Epidermal melanocyte (primary cell): ENCODE measurements around the gene MDN1.
"Not testable (repeated sequence)": the region's sequence is repeated elsewhere in the genome, so short reads cannot be mapped to it uniquely, and the experiment has no call there.

Experiments used
- DNase-seq: peaks from one replicate; pipeline ENCODE4 v3.0.0; 2011; ENCODE audit warnings: low spot score; ENCODE audit not compliant: insufficient read length

Gene MDN1

DNA sequence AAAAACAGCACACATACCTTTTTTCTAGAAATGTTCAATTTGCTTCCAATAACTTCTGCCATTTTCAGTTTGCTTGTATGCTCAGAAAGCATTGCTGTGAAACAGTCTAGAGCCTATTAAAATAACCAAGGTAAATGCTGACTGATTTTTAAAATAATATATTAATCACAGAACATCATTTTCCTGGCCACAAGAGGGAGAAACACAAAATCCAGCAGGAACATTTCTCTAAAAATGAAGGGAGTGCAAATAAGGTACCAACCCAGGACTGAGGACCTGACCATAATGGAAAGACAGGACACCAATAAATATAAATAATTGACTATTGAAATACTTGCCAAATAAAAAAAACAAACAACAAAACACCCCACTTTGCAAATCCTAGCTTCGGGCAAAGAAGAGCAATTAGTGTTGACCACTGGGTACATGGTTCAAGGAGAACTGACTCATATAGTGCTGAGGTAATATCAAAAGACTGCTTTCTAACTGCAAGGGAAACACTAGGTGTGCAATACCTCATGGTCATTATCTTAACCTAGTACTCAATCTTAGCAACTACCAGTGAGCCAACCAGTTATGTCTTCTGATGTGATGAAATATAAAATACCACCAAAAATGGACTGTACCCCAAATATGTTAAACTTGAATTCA, 42.9 kb downstream of the MDN1 start:
- DNase-seq = no peak

DNA sequence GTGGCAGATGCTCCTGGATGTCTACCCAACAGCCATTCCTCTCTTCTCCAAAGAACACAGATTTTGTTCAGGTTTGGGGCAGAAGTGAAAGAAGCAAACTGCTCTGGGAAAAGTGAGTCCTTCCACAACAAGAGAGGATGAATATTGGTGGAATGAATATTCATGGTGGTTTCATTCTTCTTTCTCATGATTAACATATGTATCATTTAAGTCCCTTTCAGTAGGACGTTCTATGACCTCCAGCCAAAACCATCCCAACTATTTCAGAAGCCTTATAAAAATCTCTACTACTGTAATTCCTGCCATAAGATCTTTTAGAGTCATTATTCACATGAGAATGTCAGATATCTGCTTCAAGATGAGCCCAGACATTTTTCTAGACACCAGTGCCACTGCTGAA, 44.4 kb downstream of the MDN1 start:
- DNase-seq = no peak

GRCh38 chr6:89769572-89769971, 50.0 kb downstream of the MDN1 start:
- no peak for DNase-seq

DNA sequence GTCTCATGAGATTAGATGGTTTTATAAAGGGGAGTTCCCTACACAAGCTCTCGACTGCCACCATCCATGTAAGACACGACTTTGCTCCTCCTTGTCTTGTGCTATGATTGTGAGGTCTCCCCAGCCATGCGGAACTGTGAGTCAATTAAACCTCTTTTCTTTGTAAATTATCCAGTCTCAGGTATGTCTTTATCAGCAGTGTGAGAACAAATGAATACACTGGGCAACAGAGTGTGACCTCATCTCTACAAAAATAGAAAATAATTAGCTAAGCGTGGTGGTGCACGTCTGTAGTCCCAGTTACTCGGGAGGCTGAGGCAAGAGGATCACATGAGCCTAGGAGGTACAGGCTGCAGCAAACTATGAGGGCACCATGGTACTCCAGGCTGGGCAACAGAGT, 51.3 kb downstream of the MDN1 start:
- no peak for DNase-seq

GRCh38 chr6:89763550-89763949, 56.0 kb downstream of the MDN1 start:
- DNase-seq = no peak

DNA sequence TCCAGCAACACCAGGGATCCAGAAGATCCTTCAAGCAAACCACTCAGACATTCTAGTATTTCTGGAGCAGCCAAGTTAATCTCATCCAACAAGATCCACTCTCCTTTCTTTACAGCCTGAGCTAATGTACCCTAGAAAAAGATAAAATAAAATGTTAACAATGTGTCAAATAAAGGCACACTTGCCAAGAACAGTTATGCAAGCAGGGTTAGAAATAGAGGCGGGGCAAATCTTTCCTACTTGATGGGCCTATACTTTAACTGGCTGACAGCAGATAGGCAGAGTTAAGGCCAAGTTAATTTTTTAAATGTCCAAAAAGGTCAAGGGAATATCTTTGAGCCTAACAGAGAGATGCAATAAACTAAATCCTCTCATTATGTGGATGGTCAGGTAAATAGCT, 60.8 kb downstream of the MDN1 start:
- no peak for DNase-seq

DNA sequence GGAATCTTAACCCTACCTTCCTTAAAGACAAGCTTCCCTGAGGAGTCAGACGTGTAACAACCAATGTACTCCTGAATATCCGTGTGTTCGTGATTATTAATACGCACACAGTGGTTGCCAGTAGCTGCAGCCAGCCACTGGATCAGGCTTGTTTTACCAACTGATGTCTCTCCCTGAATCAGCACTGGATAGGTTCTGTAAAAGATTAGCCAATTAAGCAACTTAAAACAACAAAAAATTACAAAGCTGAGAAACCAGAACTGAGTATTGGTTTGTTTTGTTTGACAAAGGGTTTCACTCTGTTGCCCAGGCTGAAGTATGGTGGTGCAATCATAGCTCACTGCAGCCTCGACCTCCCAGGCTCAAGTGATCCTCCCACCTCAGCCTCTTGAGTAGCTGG, 69.3 kb downstream of the MDN1 start:
- no peak for DNase-seq

DNA sequence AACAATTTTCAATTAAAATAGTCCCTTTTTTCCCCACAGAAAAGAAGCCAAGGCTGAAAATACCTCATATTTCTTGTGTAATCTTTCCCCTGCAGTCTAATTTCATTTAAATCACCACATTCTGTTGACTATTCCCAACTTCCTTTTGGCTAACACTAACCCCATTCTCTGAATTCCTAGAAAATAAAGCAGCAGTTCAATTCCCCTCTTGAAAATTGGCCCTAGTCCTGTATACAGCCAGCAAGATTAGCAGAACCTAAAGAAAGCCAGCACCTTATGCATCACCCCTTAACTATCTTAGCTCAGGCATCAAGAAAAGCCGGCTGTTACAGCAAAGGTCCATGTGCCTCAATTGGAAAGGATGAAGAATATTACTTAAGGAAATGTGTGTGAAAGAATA, 69.7 kb downstream of the MDN1 start:
- no peak for DNase-seq

- DNase-seq = no peak
Measured at GRCh38 chr6:89745716-89746115, 73.9 kb downstream of the MDN1 start.

- no peak for DNase-seq
Measured at GRCh38 chr6:89745096-89745495, 74.5 kb downstream of the MDN1 start.

DNA sequence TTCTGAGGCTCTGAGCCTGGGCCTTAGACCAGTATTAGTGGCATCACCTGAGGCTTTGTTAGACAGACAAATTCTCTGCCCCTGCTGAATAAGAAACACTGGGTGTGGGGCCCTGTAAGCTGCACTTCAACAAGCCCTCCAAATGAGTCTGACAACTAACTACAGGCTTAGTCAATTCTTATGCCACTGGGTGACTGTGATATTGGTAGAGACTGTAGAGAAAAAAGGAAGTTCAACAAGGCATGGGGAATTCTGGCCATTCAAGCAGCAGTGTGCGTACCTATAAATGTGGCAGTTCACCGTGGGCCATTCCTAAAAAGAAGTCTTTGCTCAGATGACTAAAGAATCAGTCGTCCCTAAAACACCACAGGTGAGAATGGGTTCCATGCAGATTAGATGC, 82.7 kb downstream of the MDN1 start:
- DNase-seq = no peak

DNA sequence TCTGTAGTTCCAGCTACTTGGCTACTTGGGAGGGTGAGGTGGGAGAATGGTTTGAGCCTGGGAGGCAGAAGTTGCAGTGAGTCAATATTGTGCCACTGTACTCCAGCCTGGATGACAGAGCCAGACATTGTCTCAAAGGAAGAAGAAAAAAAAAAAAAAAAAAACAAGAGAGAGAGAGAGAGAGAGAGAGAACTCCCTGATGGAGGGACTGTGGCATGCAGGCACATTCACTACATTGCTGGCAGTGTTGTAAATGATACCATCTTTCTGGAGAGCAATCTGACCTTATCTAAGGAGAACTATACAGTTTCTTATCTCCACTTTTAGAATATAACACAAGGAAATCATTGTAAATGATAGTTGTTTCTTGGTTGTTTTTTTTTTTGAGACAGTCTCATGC, 85.1 kb downstream of the MDN1 start:
- DNase-seq = no peak

DNA sequence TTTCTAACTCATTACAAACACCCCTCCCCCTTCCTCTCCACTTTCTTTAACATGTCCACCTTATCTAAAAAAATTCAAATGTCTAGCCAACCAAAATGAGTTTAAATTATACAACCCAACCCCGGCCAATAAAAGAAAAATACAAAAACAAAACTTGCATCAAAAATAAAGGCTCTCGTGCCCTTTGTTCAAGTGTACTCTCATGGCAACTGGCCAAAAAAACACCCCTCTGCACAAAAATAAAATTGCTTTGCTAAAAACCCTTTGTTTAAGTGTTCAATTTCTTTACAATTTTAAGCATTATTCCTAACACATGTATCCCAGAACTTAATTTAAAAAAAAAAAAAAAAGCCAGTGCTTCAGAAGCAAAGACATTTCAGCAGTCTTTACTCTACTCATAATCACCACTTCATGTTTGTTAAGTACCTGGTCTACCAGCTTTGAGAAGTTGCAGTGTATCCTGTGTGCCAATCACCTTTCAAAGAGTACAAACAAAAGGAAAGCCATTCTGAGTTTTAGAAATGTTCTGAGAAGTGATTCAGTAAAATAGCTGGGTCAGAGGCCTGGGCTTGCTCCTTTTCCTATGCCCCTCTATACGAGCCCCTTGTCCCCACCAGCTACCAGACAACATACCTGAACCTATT, 87.5 kb downstream of the MDN1 start:
- DNase-seq = no peak

- not testable (repeated sequence) for DNase-seq
Measured at GRCh38 chr6:89731262-89731661, 88.3 kb downstream of the MDN1 start.

DNA sequence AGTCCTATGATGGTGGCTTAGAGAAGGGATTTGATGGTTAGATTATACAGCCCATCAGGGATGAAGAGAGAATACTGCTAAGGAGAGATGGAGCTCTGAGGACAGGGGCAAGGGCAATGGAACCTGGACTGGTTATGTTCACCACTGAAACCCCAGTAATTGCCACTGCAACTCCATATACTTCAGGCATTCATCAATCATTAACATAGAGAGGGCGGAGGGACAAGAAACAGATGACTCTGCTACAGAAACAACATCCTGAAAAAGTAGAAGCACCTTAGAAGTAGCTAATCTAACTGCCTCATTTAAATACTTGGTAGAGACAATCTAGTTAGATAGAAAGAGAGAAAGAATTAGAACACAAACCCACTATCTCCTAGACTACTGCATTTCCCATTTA, 89.8 kb downstream of the MDN1 start:
- no peak for DNase-seq

- DNase-seq = peak; percentile 31
Measured at GRCh38 chr6:89727501-89727900, 92.1 kb downstream of the MDN1 start.

DNA sequence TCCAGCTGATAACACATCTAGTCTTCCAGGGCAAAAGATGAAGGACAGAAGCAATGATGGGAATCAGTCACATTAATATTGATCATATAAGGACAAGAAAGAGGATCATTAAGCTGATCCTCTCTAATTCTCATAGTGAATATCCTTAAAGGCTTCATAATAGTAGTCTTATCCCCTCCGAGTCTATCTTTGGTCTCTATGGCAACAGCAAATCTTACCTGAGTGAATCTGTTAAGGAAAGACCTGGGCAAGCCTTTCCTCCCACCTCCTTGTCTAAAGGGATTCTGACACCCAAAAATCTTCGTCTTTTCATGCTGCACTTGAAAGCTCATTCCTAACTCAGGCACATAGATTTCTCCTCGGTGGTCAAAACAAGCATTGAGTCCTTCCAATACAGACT, 94.6 kb downstream of the MDN1 start:
- DNase-seq = no peak

- DNase-seq = no peak
Measured at GRCh38 chr6:89723046-89723445, 96.5 kb downstream of the MDN1 start.

DNA sequence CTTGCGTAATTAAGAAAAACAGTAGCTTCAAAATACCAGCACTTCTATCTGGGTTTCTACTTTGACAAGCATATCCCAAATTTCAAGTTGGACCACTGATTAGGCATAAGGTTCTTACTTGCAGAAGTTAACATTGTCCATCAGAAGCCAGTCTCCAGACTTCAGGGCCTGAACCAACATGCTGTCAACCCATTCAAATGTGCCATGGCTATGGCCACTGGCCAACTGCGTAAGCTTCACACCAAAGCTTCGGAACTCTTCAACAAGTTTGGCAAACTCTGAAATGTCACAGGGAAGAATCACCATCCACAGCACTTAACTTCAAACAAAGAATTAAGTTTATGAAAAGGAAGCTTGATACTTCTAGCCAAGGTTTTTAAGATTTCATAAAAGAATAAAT, 103.1 kb downstream of the MDN1 start:
- no peak for DNase-seq

DNA sequence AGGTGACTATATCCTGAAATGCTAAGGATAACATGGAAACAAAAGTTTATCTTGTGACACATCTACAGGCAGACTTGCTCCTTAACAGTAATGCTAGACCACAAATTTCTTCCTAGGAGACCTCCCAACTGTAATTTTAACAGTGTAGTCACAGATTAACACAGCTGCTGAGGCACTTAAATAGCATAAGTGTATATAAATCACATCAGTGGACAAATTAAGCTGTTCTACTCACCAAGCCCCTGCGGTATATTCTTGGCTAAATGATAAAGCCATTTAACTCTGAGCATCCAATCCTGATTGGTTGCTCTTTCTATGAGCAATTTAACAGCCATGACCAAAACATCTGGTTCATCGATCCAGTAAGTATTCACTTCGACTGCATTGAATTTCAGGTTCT, 107.8 kb downstream of the MDN1 start:
- no peak for DNase-seq

DNA sequence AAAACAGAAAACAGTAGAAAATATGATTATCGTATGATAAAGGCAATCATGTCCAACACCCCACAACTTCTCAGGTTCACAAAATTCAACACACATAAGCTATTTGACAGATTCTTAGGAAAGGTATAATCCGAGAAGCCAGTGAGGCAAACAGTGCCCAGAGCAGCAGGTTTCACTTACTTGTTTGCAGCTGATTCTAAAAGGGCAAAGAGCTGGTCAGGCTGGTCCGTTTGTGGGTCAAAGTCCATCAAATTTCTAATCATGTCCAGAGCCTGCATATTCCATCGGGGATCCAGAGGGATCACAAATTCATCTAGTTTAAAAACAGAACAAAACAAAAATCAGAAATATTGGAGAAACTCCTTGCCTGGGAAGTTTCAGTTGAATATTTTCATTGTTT, 111.3 kb downstream of the MDN1 start:
- no peak for DNase-seq

DNA sequence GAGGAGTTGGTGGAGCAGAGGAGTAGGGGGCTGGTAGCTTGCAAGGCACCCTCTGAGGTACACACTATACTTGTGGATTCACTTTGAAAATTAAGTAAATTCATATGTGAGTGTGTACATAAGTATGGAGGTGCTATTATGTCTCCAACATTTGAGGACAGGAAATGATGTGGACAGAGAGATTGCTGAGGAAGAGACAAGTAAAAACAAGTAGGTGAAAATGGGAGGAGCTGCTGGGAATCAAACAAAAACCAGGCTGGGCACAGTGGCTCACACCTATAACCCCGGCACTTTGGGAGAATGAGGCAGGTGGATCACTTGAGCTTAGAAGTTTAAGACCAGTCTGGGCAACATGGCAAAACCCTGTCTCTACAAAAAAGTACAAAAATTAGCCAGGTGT, 111.8 kb downstream of the MDN1 start:
- no peak for DNase-seq

DNA sequence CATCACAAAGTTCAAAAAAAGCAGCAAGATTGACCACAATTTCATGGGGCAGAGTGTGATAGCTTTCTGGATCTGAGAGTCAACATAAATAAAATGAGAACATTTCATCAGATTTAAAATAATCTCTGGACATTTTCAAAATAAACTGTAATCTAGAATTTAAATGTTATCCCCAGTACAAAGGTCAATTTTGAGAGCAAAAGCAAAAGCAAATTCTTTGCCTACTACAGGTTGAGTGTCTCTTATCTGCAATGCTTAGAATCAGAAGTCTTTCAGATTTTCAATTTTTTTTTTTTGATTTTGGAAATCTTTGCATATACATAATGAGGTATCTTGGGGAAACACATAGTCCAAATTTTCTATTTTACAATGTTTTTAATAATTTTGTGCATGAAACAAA, 113.5 kb downstream of the MDN1 start:
- no peak for DNase-seq

- DNase-seq = no peak
Measured at GRCh38 chr6:89703292-89703691, 116.3 kb downstream of the MDN1 start.
